ENCODE data around the gene CEBPA. TPM values are rescaled to one million over a fixed set of nuclear protein-coding genes. Genes with fewer than 3 reads are reported as not detected.

CEBPA gene
- total RNA-seq, 1 donor from 2014 or later = 8.5 TPM

DNA sequence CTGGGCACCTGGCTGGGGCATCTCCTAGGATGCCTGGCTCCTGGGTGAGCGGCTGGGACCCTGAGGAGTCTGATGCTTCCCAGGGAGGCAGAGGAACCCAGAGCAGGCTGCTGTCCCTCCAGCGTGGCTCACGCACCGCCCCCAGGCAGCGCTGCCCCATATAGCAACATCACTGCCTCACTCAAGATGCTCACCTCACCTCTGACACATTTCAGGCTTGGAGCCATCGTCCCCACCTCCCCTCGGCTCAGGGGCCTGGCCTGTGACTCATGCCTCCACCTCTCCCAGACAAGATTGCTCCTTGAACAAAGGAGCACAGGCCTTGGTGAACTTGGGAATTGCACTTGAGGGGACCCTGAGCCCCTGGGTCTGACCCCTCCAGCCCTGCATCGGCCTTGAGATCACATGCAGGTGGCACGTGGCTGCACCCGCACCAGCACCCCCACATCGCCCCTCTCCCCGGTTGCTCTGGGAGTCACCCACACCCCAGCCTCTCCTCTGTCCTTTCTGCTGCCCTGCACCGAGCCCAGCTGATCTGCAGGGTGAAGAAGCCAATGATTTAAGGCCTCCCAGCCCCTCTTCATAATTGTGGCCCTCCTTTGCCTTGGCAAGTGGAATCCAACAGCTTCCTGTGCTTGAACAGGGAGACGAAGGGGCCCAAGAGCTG, 11.2 kb downstream of the CEBPA start:
- peaks cover 26% of the 10 kb centered on the region for H3K4me1 Mint-ChIP-seq
- DNase-seq (ENCODE audit: low spot score in 2 of 2, unreplicated experiment in 2 of 2) = no peak
- no peak overlapping the region for H3K4me3 Mint-ChIP-seq
- H3K27ac Mint-ChIP-seq = no peak overlapping the region
- peaks cover 3% of the 10 kb centered on the region for H3K36me3 Mint-ChIP-seq
- H3K27me3 Mint-ChIP-seq (ENCODE audit: low read depth) = no peaks in the 10 kb centered on the region
- TF ChIP-seq CTCF (IDR thresholded peaks at IDR 0.05; ENCODE audit: unreplicated experiment) = no peak
- H3K9me3 Mint-ChIP-seq = peaks cover 16% of the 10 kb centered on the region

DNA sequence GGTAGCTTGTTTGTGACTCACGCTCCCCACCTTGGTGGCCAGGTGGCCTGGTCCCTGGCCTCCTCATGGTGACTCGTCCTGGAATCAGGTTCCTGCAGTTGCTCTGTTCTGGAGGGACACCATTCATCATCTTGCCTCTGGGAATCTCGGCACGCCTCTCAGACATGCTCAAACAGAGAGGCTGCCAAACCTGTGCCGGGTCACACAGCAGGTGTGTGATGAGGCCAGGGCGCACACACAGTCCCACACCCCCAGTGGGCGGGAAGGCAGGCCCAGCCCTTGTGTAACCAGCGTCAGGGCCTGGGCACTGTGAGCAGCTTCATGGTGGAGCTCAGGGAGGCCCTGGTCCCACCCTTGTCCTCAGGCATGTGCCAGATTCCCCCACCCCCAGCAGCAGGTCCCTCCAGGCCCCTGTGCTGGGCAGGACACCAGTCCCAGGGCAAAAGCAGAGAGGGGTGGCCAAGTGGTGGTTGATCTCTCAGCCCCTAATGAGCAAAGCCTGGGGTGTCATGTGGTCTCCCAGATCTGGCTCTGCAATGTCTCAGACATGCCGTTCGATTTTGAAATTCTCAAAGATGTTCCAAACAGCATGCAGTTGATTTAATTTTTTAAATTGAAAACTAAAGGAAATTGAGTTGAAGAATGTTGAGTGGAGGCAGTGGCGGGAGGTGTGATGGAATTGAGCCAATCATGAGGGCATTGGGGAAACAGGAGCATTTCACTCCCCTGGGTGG, 12.1 kb downstream of the CEBPA start:
- no peak for TF ChIP-seq CTCF (IDR thresholded peaks at IDR 0.05; ENCODE audit: unreplicated experiment)
- H3K9me3 Mint-ChIP-seq = peaks cover 16% of the 10 kb centered on the region

GRCh38 chr19:33289261-33289660, 13.1 kb downstream of the CEBPA start:
- no peak overlapping the region for H3K27ac Mint-ChIP-seq
- TF ChIP-seq CTCF (IDR thresholded peaks at IDR 0.05; ENCODE audit: unreplicated experiment) = no peak
- no peak overlapping the region for H3K4me3 Mint-ChIP-seq
- peaks cover 24% of the 10 kb centered on the region for H3K4me1 Mint-ChIP-seq
- H3K9me3 Mint-ChIP-seq = peaks cover 16% of the 10 kb centered on the region
- peaks cover 4% of the 10 kb centered on the region for H3K27me3 Mint-ChIP-seq (ENCODE audit: low read depth)
- peaks cover 3% of the 10 kb centered on the region for H3K36me3 Mint-ChIP-seq
- DNase-seq (ENCODE audit: low spot score in 2 of 2, unreplicated experiment in 2 of 2) = no peak

More for the DNA sequence above, 12.1 kb downstream of the CEBPA start:
- H3K27ac Mint-ChIP-seq = no peak overlapping the region
- no peak overlapping the region for H3K4me3 Mint-ChIP-seq
- H3K4me1 Mint-ChIP-seq = peaks cover 26% of the 10 kb centered on the region
- DNase-seq (ENCODE audit: low spot score in 2 of 2, unreplicated experiment in 2 of 2) = no peak
- peaks cover 3% of the 10 kb centered on the region for H3K27me3 Mint-ChIP-seq (ENCODE audit: low read depth)
- H3K36me3 Mint-ChIP-seq = peaks cover 3% of the 10 kb centered on the region

DNA sequence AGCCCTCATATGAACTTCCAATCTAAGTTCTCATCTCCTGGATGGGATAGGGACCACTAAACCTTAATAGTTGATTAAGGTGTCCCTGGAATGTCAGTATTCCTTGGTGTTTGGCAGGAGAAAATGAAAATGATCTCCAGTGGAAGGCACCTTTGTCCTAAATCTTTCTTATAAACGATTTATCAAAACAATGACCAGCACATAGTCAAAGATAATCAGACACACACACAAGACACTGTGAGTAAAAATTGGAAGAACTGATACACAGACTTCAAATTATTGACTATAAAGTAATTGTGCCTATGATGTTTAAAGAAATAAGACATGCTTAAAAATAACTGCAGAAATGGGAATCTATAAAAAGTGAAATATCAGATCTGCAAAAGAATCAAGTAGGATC, 13.7 kb downstream of the CEBPA start:
- TF ChIP-seq CTCF (IDR thresholded peaks at IDR 0.05; ENCODE audit: unreplicated experiment) = no peak
- Mint-ChIP-seq H3K27ac (no peak overlapping the region), H3K4me1 (peaks cover 18% of the 10 kb centered on the region), H3K9me3 (peaks cover 16% of the 10 kb centered on the region), H3K4me3 (no peak overlapping the region), H3K36me3 (peaks cover 3% of the 10 kb centered on the region), H3K27me3 (ENCODE audit: low read depth) (peaks cover 4% of the 10 kb centered on the region)
- DNase-seq (ENCODE audit: low spot score in 2 of 2, unreplicated experiment in 2 of 2) = no peak

- H3K4me3 Mint-ChIP-seq = no peak overlapping the region
- H3K27ac Mint-ChIP-seq = no peak overlapping the region
- H3K36me3 Mint-ChIP-seq = peaks cover 3% of the 10 kb centered on the region
- H3K4me1 Mint-ChIP-seq = peaks cover 11% of the 10 kb centered on the region
- H3K9me3 Mint-ChIP-seq = peaks cover 16% of the 10 kb centered on the region
- DNase-seq (ENCODE audit: low spot score in 2 of 2, unreplicated experiment in 2 of 2) = no peak
- no peak for TF ChIP-seq CTCF (IDR thresholded peaks at IDR 0.05; ENCODE audit: unreplicated experiment)
- peaks cover 4% of the 10 kb centered on the region for H3K27me3 Mint-ChIP-seq (ENCODE audit: low read depth)
Observed at GRCh38 chr19:33287927-33288326, 14.4 kb downstream of the CEBPA start.
